SK-N-SH (cell line): ENCODE data around the gene PXT1. TPM values are rescaled to one million over a fixed set of nuclear protein-coding genes. Genes with fewer than 3 reads are reported as not detected.

Source experiments
- CTCF ChIA-PET: fragments of 300-600, 350-600 bp; formaldehyde crosslinking; extraction: SDS; loops from one replicate; lab custom pipeline; 2021; lab: Yijun Ruan, JAX
- POLR2A ChIA-PET: fragments of 350-600 bp; sonication (Branson Sonifier 250); formaldehyde crosslinking; extraction: SDS; loops from one replicate; lab custom pipeline; 2020; ENCODE audit warnings: antibody characterized with exemption, inconsistent platforms; lab: Yijun Ruan, JAX
- DNase-seq: peaks from one replicate; pipeline ENCODE4 v3.0.0; 2012
- H2AFZ ChIP-seq: fragments of 200-600 bp; sonication (generic); 2 replicates; pipeline ENCODE4 v1.8.1; 2016; ENCODE audit warnings: antibody characterized with exemption, mild to moderate bottlenecking, low read depth
- H3F3A ChIP-seq: fragments of 200-600 bp; sonication (generic); replicated peaks from 2 replicates; pipeline ENCODE3; 2016; ENCODE audit warnings: antibody characterized with exemption, mild to moderate bottlenecking; ENCODE audit not compliant: insufficient read depth
- H3K27ac ChIP-seq, 2 experiments: fragments of 200-500 bp in 1 of 2; fragments of 200-600 bp in 1 of 2; sonication (Bioruptor generic) in 1 of 2; sonication (generic), shearing (Covaris generic) in 1 of 2; 2 replicates each; pipeline versions ENCODE4 v1.5.1 to v1.6.1; 2014 to 2016; ENCODE audit warnings: low read depth in 2 of 2, inconsistent platforms in 1 of 2, low read length in 1 of 2, mild to moderate bottlenecking in 1 of 2, mixed read lengths in 1 of 2
- H3K27me3 ChIP-seq: fragments of 200-600 bp; sonication (generic), shearing (Covaris generic); 2 replicates; pipeline ENCODE4 v1.6.1; 2016; ENCODE audit warnings: mixed run types; ENCODE audit not compliant: insufficient read depth
- H3K36me3 ChIP-seq, 2 experiments: fragments of 200-500 bp in 1 of 2; fragments of 200-600 bp in 1 of 2; sonication (Bioruptor generic) in 1 of 2; sonication (generic) in 1 of 2; replicated peaks in 1 of 2; 2 replicates each; pipeline versions ENCODE3 to v1.5.1; 2014 to 2016; ENCODE audit warnings: low read length in 1 of 2, mild to moderate bottlenecking in 1 of 2; ENCODE audit not compliant: insufficient read depth in 2 of 2, control insufficient read depth in 1 of 2
- H3K4me1 ChIP-seq, 2 experiments: fragments of 200-500 bp in 1 of 2; fragments of 200-600 bp in 1 of 2; sonication (Bioruptor generic) in 1 of 2; sonication (generic), shearing (Covaris generic) in 1 of 2; 2 replicates each; pipeline versions ENCODE4 v1.5.1 to v1.6.1; 2014 to 2016; ENCODE audit warnings: low read depth in 1 of 2, low read length in 1 of 2, mixed run types in 1 of 2; ENCODE audit not compliant: insufficient read depth in 2 of 2, control insufficient read depth in 1 of 2
- H3K4me2 ChIP-seq: fragments of 200-600 bp; sonication (generic), shearing (Covaris generic); 2 replicates; pipeline ENCODE4 v1.6.1; 2017; ENCODE audit warnings: mixed run types
- H3K4me3 ChIP-seq, 2 experiments: fragments of 200-500 bp in 1 of 2; fragments of 200-600 bp in 1 of 2; sonication (Bioruptor generic) in 1 of 2; sonication (generic), shearing (Covaris generic) in 1 of 2; 2 replicates each; pipeline versions ENCODE4 v1.5.1 to v1.8.1; 2014 to 2016; ENCODE audit warnings: low read depth in 2 of 2, inconsistent platforms in 1 of 2, low read length in 1 of 2, mild to moderate bottlenecking in 1 of 2, mixed read lengths in 1 of 2, moderate library complexity in 1 of 2
- H3K79me2 ChIP-seq: fragments of 200-600 bp; sonication (generic); 2 replicates; pipeline ENCODE4 v1.8.1; 2017; ENCODE audit warnings: mild to moderate bottlenecking; ENCODE audit not compliant: insufficient read depth
- H3K9ac ChIP-seq: fragments of 200-600 bp; sonication (generic); 2 replicates; pipeline ENCODE4 v1.6.1; 2017; ENCODE audit warnings: mixed run types
- H3K9me2 ChIP-seq: fragments of 200-600 bp; sonication (generic); 2 replicates; pipeline ENCODE4 v1.6.1; 2017; ENCODE audit warnings: mixed run types
- H3K9me3 ChIP-seq: fragments of 200-600 bp; sonication (generic); 2 replicates; pipeline ENCODE4 v1.6.1; 2017; ENCODE audit warnings: mixed run types, mild to moderate bottlenecking, moderate library complexity
- H4K20me1 ChIP-seq: fragments of 200-600 bp; sonication (generic); 2 replicates; pipeline ENCODE4 v1.6.1; 2017; ENCODE audit warnings: mild to moderate bottlenecking, mixed run types; ENCODE audit not compliant: insufficient read depth
- EZH2phosphoT487 ChIP-seq: fragments of 200-600 bp; sonication (generic); IDR thresholded peaks from 2 replicates; pipeline ENCODE4 v1.6.1; 2017; ENCODE audit warnings: low read depth, mixed run types, mild to moderate bottlenecking, antibody characterized with exemption, moderate library complexity, borderline replicate concordance
- FOXM1 ChIP-seq: IDR thresholded peaks from 2 replicates; pipeline ENCODE4 v1.4.0; 2012; ENCODE audit warnings: low read depth, mild to moderate bottlenecking
- GABPA ChIP-seq: IDR thresholded peaks from 2 replicates; pipeline ENCODE4 v1.4.0; 2012; ENCODE audit warnings: low read depth, mild to moderate bottlenecking
- IRF3 ChIP-seq: fragments of 150-350 bp; IDR thresholded peaks from 2 replicates; pipeline ENCODE4 v1.6.1; 2016; ENCODE audit warnings: mild to moderate bottlenecking, low read depth, low read length
- MAX ChIP-seq: IDR thresholded peaks from 2 replicates; pipeline ENCODE4 v1.4.0; 2012; ENCODE audit warnings: low read depth
- MEF2A ChIP-seq: IDR thresholded peaks from 2 replicates; pipeline ENCODE4 v1.4.0; 2012; ENCODE audit warnings: low read depth, borderline replicate concordance
- MXI1 ChIP-seq: IDR thresholded peaks from 2 replicates; pipeline ENCODE4 v1.6.1; 2012; ENCODE audit warnings: mild to moderate bottlenecking, low read depth, low read length, improper control_type of control experiment
- NRF1 ChIP-seq: IDR thresholded peaks from 2 replicates; pipeline ENCODE4 v1.6.1; 2012; ENCODE audit warnings: low read depth, mild to moderate bottlenecking, low read length
- PBX3 ChIP-seq: IDR thresholded peaks from 2 replicates; pipeline ENCODE4; 2012
- RXRA ChIP-seq: IDR thresholded peaks from 2 replicates; pipeline ENCODE4 v1.4.0; 2012; ENCODE audit warnings: low read depth, mild to moderate bottlenecking, borderline replicate concordance
- SIN3A ChIP-seq: IDR thresholded peaks from 2 replicates; pipeline ENCODE4 v1.6.1; 2012; ENCODE audit warnings: low read depth, mild to moderate bottlenecking, low read length, moderate library complexity, borderline replicate concordance
- SMC3 ChIP-seq: IDR thresholded peaks from 2 replicates; pipeline ENCODE4 v1.6.1; 2012; ENCODE audit warnings: low read depth, low read length, improper control_type of control experiment
- TEAD4 ChIP-seq: IDR thresholded peaks from 2 replicates; pipeline ENCODE4 v1.4.0; 2012; ENCODE audit warnings: mild to moderate bottlenecking, borderline replicate concordance; ENCODE audit not compliant: insufficient read depth
- USF2 ChIP-seq: fragments of 150-350 bp; IDR thresholded peaks from 2 replicates; pipeline ENCODE4 v1.6.1; 2017; ENCODE audit warnings: antibody characterized with exemption, low read length, low read depth, borderline replicate concordance
- YY1 ChIP-seq: IDR thresholded peaks from 2 replicates; pipeline ENCODE4 v1.4.0; 2012; ENCODE audit warnings: low read depth, mild to moderate bottlenecking
- WGBS: methylation state at CpG from one replicate; pipeline ENCODE4 v1.1.6; 2017; ENCODE audit warnings: low lambda C conversion rate; 5-methylcytosine and 5-hydroxymethylcytosine counted together
- polyA plus RNA-seq, 3 experiments: library from polyadenylated mRNA; depleted of rRNA; stranded (reverse); fragments of >200 nt; gene quantifications; 2 replicates each; pipeline ENCODE4 v1.2.3, GENCODE V29; 2012

Gene PXT1
- polyA plus RNA-seq, 1 of the 3 experiments (the other 2 are of a cell fraction) = not detected

GRCh38 chr6:36426622-36427021 lies 16.0 kb downstream of the PXT1 start:
- H3K27ac ChIP-seq = no peak overlapping the region
- WGBS = 100% methylated on average over 3 of the region's 3 CpGs
- no peaks in the 10 kb centered on the region for H3K9me2 ChIP-seq
- no peak overlapping the region for H3K4me3 ChIP-seq
- no peaks in the 10 kb centered on the region for H3K79me2 ChIP-seq
- H2AFZ ChIP-seq = no peak overlapping the region
- CTCF ChIA-PET = interaction anchor here (1.4 to 1.6 kb wide), 2 partner anchors 17 to 332 kb away, joined by 3 read pairs; no protein-coding TSS in a partner anchor
- H3K4me2 ChIP-seq = no peak overlapping the region
- TF ChIP-seq TEAD4 = no peak
- TF ChIP-seq IRF3 = no peak
- TF ChIP-seq SMC3 = no peak
- TF ChIP-seq FOXM1 = no peak
- TF ChIP-seq GABPA = no peak
- no peak for TF ChIP-seq EZH2phosphoT487
- TF ChIP-seq PBX3 = no peak
- TF ChIP-seq USF2 = no peak
- TF ChIP-seq MXI1 = no peak
- no peak for TF ChIP-seq SIN3A
- TF ChIP-seq MEF2A = no peak
- TF ChIP-seq MAX = no peak
- no peak for TF ChIP-seq RXRA
- no peak for TF ChIP-seq YY1
- no peak for TF ChIP-seq NRF1
- TF ChIP-seq, all 33 proteins: peak for 0
- Histone ChIP-seq H3K27me3 (no peaks in the 10 kb centered on the region), H4K20me1 (no peaks in the 10 kb centered on the region), H3K36me3 (no peaks in the 10 kb centered on the region), H3K9me3 (no peaks in the 10 kb centered on the region), H3K9ac (no peak overlapping the region), H3K4me1 (peaks cover 0 to 9% of the 10 kb centered on the region in 2 experiments; a peak in 1 of 4 replicates), H3F3A (peaks cover 8% of the 10 kb centered on the region)
- POLR2A ChIA-PET = no interaction called here
- DNase-seq = no peak
